Measurements from ENCODE around the gene STYX.

The STYX gene

DNA sequence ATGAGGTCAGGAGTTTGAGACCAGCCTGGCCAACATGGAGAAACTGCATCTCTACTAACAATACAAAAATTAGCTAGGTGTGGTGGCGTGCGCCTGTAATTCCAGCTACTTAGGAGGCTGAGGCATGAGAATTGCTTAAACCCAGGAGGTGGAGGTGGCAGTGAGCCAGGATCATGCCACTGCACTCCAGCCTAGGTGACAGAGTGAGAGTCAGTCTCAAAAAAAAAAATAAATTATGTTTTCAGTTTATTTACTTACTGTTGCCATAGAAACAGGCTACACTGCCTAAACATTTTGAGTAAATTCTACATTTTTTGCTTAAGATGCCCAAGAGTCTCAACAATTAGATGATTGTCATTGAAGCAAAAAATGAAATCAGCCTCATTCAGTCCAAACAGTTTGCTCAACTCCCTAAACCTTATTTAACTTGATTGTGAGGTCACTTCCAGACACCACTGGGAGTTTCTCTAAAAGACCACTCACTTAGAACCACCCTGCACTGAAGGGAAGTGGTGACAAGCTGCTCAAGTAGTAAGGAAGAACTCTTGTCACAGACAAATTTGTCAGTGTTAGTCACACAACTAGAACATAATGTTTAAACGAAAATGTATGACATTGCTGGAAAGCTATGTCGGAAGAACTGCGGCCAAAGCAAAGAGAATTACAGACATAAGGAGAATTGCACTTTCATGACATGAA lies 71.2 kb downstream of the STYX start:
- Histone ChIP-seq H3K4me1 (no peaks in the 10 kb centered on the region), H3K4me2 (ENCODE audit: low read length) (no peak overlapping the region), H3K27me3 (ENCODE audit: control insufficient read depth, insufficient read depth, low read length) (no peaks in the 10 kb centered on the region), H3K9me3 (ENCODE audit: control insufficient read depth, low read length) (no peaks in the 10 kb centered on the region), H3K4me3 (ENCODE audit: low read depth, low read length) (no peak overlapping the region), H3K9ac (no peak overlapping the region), H2AFZ (no peak overlapping the region), H3K27ac (no peak overlapping the region), H3K79me2 (no peaks in the 10 kb centered on the region), H3K36me3 (ENCODE audit: control insufficient read depth, insufficient read depth, low read length) (no peaks in the 10 kb centered on the region)
- TF ChIP-seq, protein P1, sequence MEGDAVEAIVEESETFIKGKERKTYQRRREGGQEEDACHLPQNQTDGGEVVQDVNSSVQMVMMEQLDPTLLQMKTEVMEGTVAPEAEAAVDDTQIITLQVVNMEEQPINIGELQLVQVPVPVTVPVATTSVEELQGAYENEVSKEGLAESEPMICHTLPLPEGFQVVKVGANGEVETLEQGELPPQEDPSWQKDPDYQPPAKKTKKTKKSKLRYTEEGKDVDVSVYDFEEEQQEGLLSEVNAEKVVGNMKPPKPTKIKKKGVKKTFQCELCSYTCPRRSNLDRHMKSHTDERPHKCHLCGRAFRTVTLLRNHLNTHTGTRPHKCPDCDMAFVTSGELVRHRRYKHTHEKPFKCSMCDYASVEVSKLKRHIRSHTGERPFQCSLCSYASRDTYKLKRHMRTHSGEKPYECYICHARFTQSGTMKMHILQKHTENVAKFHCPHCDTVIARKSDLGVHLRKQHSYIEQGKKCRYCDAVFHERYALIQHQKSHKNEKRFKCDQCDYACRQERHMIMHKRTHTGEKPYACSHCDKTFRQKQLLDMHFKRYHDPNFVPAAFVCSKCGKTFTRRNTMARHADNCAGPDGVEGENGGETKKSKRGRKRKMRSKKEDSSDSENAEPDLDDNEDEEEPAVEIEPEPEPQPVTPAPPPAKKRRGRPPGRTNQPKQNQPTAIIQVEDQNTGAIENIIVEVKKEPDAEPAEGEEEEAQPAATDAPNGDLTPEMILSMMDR (IDR thresholded peaks at IDR 0.05), result no peak

DNA sequence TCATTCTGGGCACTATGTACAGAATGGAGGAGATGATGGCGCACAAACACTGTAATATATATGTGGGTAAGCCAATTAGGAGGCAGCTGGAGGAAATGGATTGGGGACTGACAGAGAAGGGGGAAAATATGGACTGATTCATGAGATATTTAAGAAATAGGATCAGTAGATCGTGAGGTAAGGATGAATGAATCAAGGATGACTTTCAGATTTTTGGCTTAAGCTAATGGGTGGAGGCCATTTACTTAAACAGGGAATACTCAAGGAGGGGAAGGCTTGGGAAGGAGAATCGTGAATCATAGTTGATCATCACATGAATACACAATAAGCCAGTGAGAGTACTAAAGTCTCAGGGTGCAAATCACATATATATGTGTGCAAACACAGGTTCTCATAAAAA lies 72.6 kb downstream of the STYX start:
- Histone ChIP-seq H3K4me1 (no peaks in the 10 kb centered on the region), H3K4me3 (ENCODE audit: low read depth, low read length) (no peak overlapping the region), H3K9ac (no peak overlapping the region), H2AFZ (no peak overlapping the region), H3K9me3 (ENCODE audit: control insufficient read depth, low read length) (no peaks in the 10 kb centered on the region), H3K27me3 (ENCODE audit: control insufficient read depth, insufficient read depth, low read length) (no peaks in the 10 kb centered on the region), H3K4me2 (ENCODE audit: low read length) (no peak overlapping the region), H3K79me2 (no peaks in the 10 kb centered on the region), H3K27ac (no peak overlapping the region), H3K36me3 (ENCODE audit: control insufficient read depth, insufficient read depth, low read length) (no peaks in the 10 kb centered on the region)
- TF ChIP-seq, protein P1 (IDR thresholded peaks at IDR 0.05), result no peak

DNA sequence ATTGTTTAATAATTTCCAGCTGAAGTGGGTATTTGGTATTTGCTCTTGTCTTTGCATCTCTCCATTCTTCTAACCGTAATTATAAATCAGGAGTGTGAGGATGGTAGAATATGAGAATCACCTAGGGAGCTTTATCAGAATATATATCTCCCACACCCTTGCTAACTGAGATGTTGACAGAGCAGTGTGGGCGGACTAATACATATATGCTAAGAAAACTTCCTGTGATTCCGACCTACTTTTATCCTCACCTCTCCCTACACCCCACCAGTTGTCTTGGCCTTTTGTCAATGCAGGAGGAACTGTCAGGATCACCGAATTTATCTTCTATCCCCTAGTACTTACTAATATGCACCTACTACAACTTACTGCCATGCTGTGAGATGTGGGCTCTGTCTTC lies 76.1 kb downstream of the STYX start:
- TF ChIP-seq, protein P1 (IDR thresholded peaks at IDR 0.05), result no peak
- no peaks in the 10 kb centered on the region for H3K27me3 ChIP-seq (ENCODE audit: control insufficient read depth, insufficient read depth, low read length)
- no peaks in the 10 kb centered on the region for H3K79me2 ChIP-seq
- no peak overlapping the region for H3K27ac ChIP-seq
- H3K4me3 ChIP-seq (ENCODE audit: low read depth, low read length), result no peak overlapping the region
- no peaks in the 10 kb centered on the region for H3K36me3 ChIP-seq (ENCODE audit: control insufficient read depth, insufficient read depth, low read length)
- no peaks in the 10 kb centered on the region for H3K9me3 ChIP-seq (ENCODE audit: control insufficient read depth, low read length)
- H3K9ac ChIP-seq, result no peak overlapping the region
- H3K4me2 ChIP-seq (ENCODE audit: low read length), result no peak overlapping the region
- H3K4me1 ChIP-seq, result no peaks in the 10 kb centered on the region
- no peak overlapping the region for H2AFZ ChIP-seq

DNA sequence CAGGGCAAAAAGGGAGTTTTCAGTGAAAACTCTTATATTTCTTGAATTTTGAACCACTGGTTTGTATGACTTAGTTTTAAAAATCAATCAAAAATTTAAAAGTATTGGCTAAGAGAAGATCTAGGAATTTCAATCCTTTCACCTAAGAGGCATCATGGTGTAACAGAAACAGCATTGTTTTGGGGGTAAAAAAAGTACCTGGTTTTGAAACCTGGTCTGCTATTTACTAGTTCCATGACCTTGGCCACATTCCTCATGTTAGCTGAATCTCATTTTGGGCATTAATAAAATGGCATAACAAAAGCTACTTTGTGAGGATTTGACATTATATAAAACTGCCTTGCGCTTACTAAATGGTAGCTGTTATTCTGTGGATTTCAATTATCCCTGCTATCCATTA lies 78.1 kb downstream of the STYX start:
- Histone ChIP-seq H3K9me3 (ENCODE audit: control insufficient read depth, low read length) (no peaks in the 10 kb centered on the region), H3K36me3 (ENCODE audit: control insufficient read depth, insufficient read depth, low read length) (no peaks in the 10 kb centered on the region), H3K4me1 (no peaks in the 10 kb centered on the region), H3K27ac (no peak overlapping the region), H2AFZ (no peak overlapping the region), H3K4me2 (ENCODE audit: low read length) (no peak overlapping the region), H3K27me3 (ENCODE audit: control insufficient read depth, insufficient read depth, low read length) (no peaks in the 10 kb centered on the region), H3K79me2 (no peaks in the 10 kb centered on the region), H3K9ac (no peak overlapping the region), H3K4me3 (ENCODE audit: low read depth, low read length) (no peak overlapping the region)
- TF ChIP-seq, protein P1 (IDR thresholded peaks at IDR 0.05), result no peak

DNA sequence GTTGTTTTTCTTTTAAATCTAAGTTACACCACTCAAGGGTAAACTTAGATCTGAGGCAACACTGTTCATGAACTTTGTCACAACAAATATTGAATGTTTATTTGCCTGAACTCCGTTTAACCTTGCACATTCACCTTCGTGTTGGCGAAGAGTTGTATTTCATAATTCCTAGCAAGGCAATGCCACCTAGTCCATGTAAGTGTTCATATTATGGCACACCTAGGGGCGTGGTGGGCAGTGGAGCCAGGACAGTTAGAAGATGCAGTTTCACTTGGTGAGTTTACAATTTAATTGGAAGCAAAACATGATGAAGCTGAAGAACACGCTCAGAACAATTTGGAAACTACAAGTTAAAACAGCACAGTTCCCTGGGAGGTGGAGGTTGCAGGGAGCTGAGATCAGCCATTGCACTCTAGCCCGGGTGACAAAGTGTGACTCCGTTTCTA lies 91.9 kb downstream of the STYX start:
- Histone ChIP-seq H3K9me3 (ENCODE audit: control insufficient read depth, low read length) (no peaks in the 10 kb centered on the region), H2AFZ (no peak overlapping the region), H3K27me3 (ENCODE audit: control insufficient read depth, insufficient read depth, low read length) (no peaks in the 10 kb centered on the region), H3K79me2 (no peaks in the 10 kb centered on the region), H3K4me2 (ENCODE audit: low read length) (no peak overlapping the region), H3K4me1 (no peaks in the 10 kb centered on the region), H3K36me3 (ENCODE audit: control insufficient read depth, insufficient read depth, low read length) (no peaks in the 10 kb centered on the region), H3K4me3 (ENCODE audit: low read depth, low read length) (no peak overlapping the region), H3K9ac (no peak overlapping the region), H3K27ac (no peak overlapping the region)
- TF ChIP-seq, protein P1 (IDR thresholded peaks at IDR 0.05), result no peak

Measured in parathyroid adenoma (tissue), 2 donors.